ENCODE data around the gene IFT43.

The IFT43 gene

DNA sequence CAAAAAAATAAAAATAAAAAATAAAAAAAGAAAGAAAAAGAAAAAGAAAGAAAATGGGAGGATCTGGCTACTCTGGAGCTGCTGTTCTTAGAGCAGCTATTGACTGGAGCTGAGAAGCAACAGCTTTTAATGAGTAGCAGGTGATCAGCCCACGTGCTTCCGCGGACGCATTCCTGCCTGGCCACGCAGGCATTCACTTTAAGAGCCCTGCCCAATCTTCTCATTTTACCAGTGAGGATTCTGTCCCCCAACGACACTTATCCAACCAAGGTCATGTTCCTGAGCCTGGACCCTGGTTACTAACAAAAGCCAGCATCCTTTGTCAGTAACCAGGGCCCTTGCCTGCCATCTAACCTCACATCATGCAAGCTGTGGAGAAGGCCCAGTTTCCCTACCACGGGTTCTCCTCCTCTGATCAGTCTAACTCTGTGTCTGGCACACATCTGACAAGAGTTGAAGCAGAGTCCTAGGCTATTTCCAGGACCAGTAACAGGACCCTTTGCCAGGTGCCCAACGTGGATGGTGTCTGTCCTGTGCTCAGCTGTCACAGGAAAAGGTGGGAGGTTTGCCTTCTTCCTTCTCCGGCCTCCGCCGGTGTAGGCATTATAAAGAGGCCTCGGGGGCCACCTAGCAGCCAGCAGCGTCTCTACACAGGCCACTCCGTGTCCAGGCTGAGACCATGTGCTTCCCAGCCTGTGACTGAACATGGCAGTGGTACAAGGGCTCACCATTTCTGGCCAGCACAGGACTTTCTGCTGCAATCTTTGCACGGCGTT, 105.2 kb downstream of the IFT43 start:
- H3K4me3 ChIP-seq (ENCODE audit: low read depth, low read length): no peak overlapping the region
- no peak for TF ChIP-seq MYC (IDR thresholded peaks at IDR 0.05; ENCODE audit: low read depth, low read length)
- TF ChIP-seq, protein P1, sequence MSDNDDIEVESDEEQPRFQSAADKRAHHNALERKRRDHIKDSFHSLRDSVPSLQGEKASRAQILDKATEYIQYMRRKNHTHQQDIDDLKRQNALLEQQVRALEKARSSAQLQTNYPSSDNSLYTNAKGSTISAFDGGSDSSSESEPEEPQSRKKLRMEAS (IDR thresholded peaks at IDR 0.05; ENCODE audit: low read depth, low read length): no peak
- no peak for TF ChIP-seq CTCF (IDR thresholded peaks at IDR 0.05; ENCODE audit: low read depth, low read length)
- TF ChIP-seq POLR2A (IDR thresholded peaks at IDR 0.05; ENCODE audit: extremely low read depth, insufficient read length): no peak
- DNase-seq (ENCODE audit: low read depth): peak; percentile 9

- no peak for TF ChIP-seq POLR2A (IDR thresholded peaks at IDR 0.05; ENCODE audit: extremely low read depth, insufficient read length)
- TF ChIP-seq, protein P1 (IDR thresholded peaks at IDR 0.05; ENCODE audit: low read depth, low read length): no peak
- no peak for TF ChIP-seq MYC (IDR thresholded peaks at IDR 0.05; ENCODE audit: low read depth, low read length)
- DNase-seq (ENCODE audit: low read depth): no peak
- no peak overlapping the region for H3K4me3 ChIP-seq (ENCODE audit: low read depth, low read length)
Observed at GRCh38 chr14:76093077-76093476, 107.5 kb downstream of the IFT43 start.

- TF ChIP-seq CTCF (IDR thresholded peaks at IDR 0.05; ENCODE audit: low read depth, low read length): no peak
- TF ChIP-seq POLR2A (IDR thresholded peaks at IDR 0.05; ENCODE audit: extremely low read depth, insufficient read length): no peak
- no peak for TF ChIP-seq MYC (IDR thresholded peaks at IDR 0.05; ENCODE audit: low read depth, low read length)
- TF ChIP-seq, protein P1 (IDR thresholded peaks at IDR 0.05; ENCODE audit: low read depth, low read length): no peak
- DNase-seq (ENCODE audit: low read depth): no peak
- no peak overlapping the region for H3K4me3 ChIP-seq (ENCODE audit: low read depth, low read length)
Observed at GRCh38 chr14:76096257-76096656, 110.7 kb downstream of the IFT43 start.

- H3K4me3 ChIP-seq (ENCODE audit: low read depth, low read length): no peak overlapping the region
- TF ChIP-seq, protein P1 (IDR thresholded peaks at IDR 0.05; ENCODE audit: low read depth, low read length): no peak
- TF ChIP-seq POLR2A (IDR thresholded peaks at IDR 0.05; ENCODE audit: extremely low read depth, insufficient read length): no peak
- no peak for TF ChIP-seq MYC (IDR thresholded peaks at IDR 0.05; ENCODE audit: low read depth, low read length)
- TF ChIP-seq CTCF (IDR thresholded peaks at IDR 0.05; ENCODE audit: low read depth, low read length): no peak
- DNase-seq (ENCODE audit: low read depth): no peak
Observed at GRCh38 chr14:76097547-76097946, 112.0 kb downstream of the IFT43 start.

GRCh38 chr14:76098047-76098446, 112.5 kb downstream of the IFT43 start:
- no peak for DNase-seq (ENCODE audit: low read depth)
- TF ChIP-seq CTCF (IDR thresholded peaks at IDR 0.05; ENCODE audit: low read depth, low read length) (no peak), POLR2A (IDR thresholded peaks at IDR 0.05; ENCODE audit: extremely low read depth, insufficient read length) (no peak)
- TF ChIP-seq, protein P1 (IDR thresholded peaks at IDR 0.05; ENCODE audit: low read depth, low read length): no peak
- H3K4me3 ChIP-seq (ENCODE audit: low read depth, low read length): no peak overlapping the region

DNA sequence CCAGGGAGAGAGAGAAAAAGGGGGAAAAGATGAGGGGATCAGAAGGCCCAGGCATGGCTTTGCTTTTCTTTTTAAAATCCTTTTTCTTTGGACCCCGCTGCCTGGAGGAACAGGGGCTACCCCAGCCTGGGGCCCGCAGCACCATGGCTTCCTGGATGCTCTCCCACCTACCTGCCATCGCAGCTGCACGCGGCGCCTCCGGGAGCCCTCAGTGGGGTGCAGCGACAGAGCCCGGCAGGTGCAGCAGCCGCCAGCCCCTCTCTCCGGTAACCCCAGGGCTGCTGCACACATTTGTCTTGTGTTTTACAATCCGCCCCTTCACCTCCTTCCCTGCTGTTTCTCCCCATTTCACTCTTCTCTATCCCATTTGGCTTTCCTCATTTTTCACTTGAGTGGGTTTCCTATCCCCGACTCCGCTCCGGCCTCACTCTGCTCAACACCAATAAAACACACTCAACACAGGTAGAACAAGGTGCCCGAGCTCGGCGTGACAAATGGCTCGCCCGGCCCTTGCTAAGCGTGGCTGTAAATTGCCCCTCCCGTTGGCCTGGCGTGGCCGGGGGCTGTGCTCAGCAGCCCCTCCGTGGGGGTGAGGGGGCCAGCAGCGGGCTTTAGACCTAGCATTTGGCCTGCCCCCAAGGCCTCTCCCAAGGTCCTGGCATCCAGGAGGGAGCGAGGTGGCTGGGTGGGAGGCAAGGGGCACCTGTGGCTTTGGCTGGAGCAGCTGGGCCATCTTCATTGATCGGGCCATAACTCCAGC, 113.5 kb downstream of the IFT43 start:
- TF ChIP-seq, protein P1 (IDR thresholded peaks at IDR 0.05; ENCODE audit: low read depth, low read length): no peak
- TF ChIP-seq CTCF (IDR thresholded peaks at IDR 0.05; ENCODE audit: low read depth, low read length): no peak
- TF ChIP-seq MYC (IDR thresholded peaks at IDR 0.05; ENCODE audit: low read depth, low read length): no peak
- no peak for TF ChIP-seq POLR2A (IDR thresholded peaks at IDR 0.05; ENCODE audit: extremely low read depth, insufficient read length)
- no peak for DNase-seq (ENCODE audit: low read depth)
- no peak overlapping the region for H3K4me3 ChIP-seq (ENCODE audit: low read depth, low read length)

All from NB4 (cell line).